Measurements from ENCODE around the gene RPL36AL. TPM values are rescaled to one million over a fixed set of nuclear protein-coding genes. Genes with fewer than 3 reads are reported as not detected.

The RPL36AL gene
- 92.5 TPM for total RNA-seq

GRCh38 chr14:49620182-49621113, at the start of gene RPL36AL, which contains the start of gene MGAT2:
Gene RPL36AL (minus strand): TSS chr14:49620626. CDS start chr14:49619104, 1,522 bp downstream.
Gene MGAT2 (plus strand): TSS chr14:49620799. CDS start chr14:49621269, 470 bp downstream.

GRCh38 chr14:49634547-49635334, 14.3 kb upstream of the RPL36AL start, which contains the start of gene DNAAF2:
Gene DNAAF2 (minus strand): TSS chr14:49635244. CDS start chr14:49635149, 95 bp downstream.

DNA sequence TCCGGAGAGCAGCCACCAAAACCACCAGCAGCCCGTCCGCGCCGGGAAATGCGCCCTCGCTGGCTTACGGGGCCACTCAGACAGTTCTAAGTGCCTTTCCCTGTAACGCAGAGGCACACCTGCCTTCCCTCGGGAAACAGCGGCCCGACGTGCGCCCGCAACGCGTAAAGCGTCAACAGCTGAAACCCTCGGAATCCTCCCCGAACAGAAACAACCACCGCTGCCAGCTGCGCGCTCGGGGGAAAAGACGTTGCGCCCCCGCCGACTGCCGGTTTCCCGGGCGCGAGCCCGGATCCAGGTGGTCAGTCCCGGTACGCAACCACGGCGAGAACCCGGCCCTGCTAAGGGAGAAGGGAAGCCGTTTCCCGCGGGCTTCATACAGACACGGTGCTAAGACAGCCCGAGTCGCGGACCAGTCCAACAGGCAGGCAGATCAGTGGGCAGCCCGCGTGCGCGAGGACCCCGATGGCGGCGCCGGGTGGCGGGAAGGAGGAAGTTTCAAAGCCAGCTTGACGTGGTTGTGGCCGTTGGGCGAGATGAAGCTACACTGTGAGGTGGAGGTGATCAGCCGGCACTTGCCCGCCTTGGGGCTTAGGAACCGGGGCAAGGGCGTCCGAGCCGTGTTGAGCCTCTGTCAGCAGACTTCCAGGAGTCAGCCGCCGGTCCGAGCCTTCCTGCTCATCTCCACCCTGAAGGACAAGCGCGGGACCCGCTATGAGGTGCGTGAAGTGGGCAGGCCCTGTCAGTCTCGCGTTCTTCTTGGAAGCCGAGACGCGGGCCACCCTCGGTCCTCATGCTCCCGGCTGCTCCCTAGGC, 21.7 kb downstream of the RPL36AL start, which contains the start of gene LRR1:
LRR1 (plus strand) TSS at position 456 of the 816 bp plus-strand sequence; CDS start at position 537, 81 bp downstream.

GRCh38 chr14:49585803-49586672, 34.4 kb downstream of the RPL36AL start, which contains the start of gene RPS29:
Gene RPS29 (minus strand): TSS chr14:49586380. CDS start chr14:49586346, 34 bp downstream.

Small RNA genes within 50 kb of the gene (small RNA-seq; reads per million reads assigned to genes)
- not detected for gene AL139099.3
- not detected for gene AL139099.4
- gene RF00019: not detected

Other genes with a start within 250 kb of the RPL36AL start
- 1,949 TPM for gene RPS29, start 34.2 kb downstream of the RPL36AL start, total RNA-seq
- 12.7 TPM for gene LRR1, start 21.7 kb downstream of the RPL36AL start, total RNA-seq
- 40.4 TPM for gene MGAT2, start 173 bp upstream of the RPL36AL start, total RNA-seq
- gene DNAAF2, start 14.6 kb upstream of the RPL36AL start, total RNA-seq: 17.5 TPM
- 9.7 TPM for gene POLE2, start 67.6 kb upstream of the RPL36AL start, total RNA-seq
- gene KLHDC1, start 72.5 kb upstream of the RPL36AL start, total RNA-seq: 19.8 TPM
- 99.9 TPM for gene KLHDC2, start 147.5 kb upstream of the RPL36AL start, total RNA-seq
- gene NEMF, start 232.2 kb upstream of the RPL36AL start, total RNA-seq: 85.8 TPM

All from diencephalon (tissue), 1 donor.